ENCODE data around the gene PARP1. TPM values are rescaled to one million over a fixed set of nuclear protein-coding genes. Genes with fewer than 3 reads are reported as not detected.

Gene PARP1
- total and polyA plus RNA-seq, 2 donors (not counting 1 experiment from before 2014, with no cell fraction given) = 61.7 to 78.4 TPM

- Histone ChIP-seq H3K36me3 (ENCODE audit: control insufficient read depth, insufficient read depth, low read length) (no peaks in the 10 kb centered on the region), H3K4me3 (replicated peaks in 1 of 4; ENCODE audit: control extremely low read depth in 1 of 4, insufficient read depth in 1 of 4, low read depth in 3 of 4, low read length in 4 of 4) (no peak overlapping the region), H4K20me1 (ENCODE audit: control insufficient read depth, extremely low read depth, insufficient read depth, low read length) (no peaks in the 10 kb centered on the region), H3K79me2 (ENCODE audit: control insufficient read depth, insufficient read depth, low read length) (no peaks in the 10 kb centered on the region), H3K27ac (ENCODE audit: insufficient read depth, low read length) (no peak overlapping the region), H3K9me3 (ENCODE audit: control insufficient read depth, insufficient read depth, low read depth, low read length) (no peaks in the 10 kb centered on the region), H2AFZ (ENCODE audit: low read length) (no peak overlapping the region), H3K9ac (ENCODE audit: insufficient read depth, low read length) (no peak overlapping the region), H3K4me1 (ENCODE audit: control insufficient read depth, extremely low read depth, insufficient read depth, low read length) (no peaks in the 10 kb centered on the region), H3K4me2 (ENCODE audit: extremely low read depth, insufficient read depth, low read length) (no peak overlapping the region), H3K27me3 (ENCODE audit: control insufficient read depth, insufficient read depth, low read length) (peaks cover 2% of the 10 kb centered on the region)
- no peak for DNase-seq (ENCODE audit: low read depth in 2 of 2)
- TF ChIP-seq CTCF (conservative IDR thresholded peaks at IDR 0.05 in 1 of 2, IDR thresholded peaks at IDR 0.05 in 1 of 2; ENCODE audit: low read depth in 1 of 2, low read length in 2 of 2) (no peak), EZH2 (IDR thresholded peaks at IDR 0.05; ENCODE audit: low read length, missing control alignments) (no peak)
These were observed 17.6 kb upstream of the PARP1 start for GRCh38 chr1:226425431-226426031.

GRCh38 chr1:226425004-226425378 lies 17.1 kb upstream of the PARP1 start:
- no peak overlapping the region for H3K9ac ChIP-seq (ENCODE audit: insufficient read depth, low read length)
- H3K4me1 ChIP-seq (ENCODE audit: control insufficient read depth, extremely low read depth, insufficient read depth, low read length) = no peaks in the 10 kb centered on the region
- TF ChIP-seq CTCF (conservative IDR thresholded peaks at IDR 0.05 in 1 of 2, IDR thresholded peaks at IDR 0.05 in 1 of 2; ENCODE audit: low read depth in 1 of 2, low read length in 2 of 2) = no peak
- TF ChIP-seq EZH2 (IDR thresholded peaks at IDR 0.05; ENCODE audit: low read length, missing control alignments) = no peak
- no peak overlapping the region for H3K4me3 ChIP-seq (replicated peaks in 1 of 4; ENCODE audit: control extremely low read depth in 1 of 4, insufficient read depth in 1 of 4, low read depth in 3 of 4, low read length in 4 of 4)
- no peaks in the 10 kb centered on the region for H4K20me1 ChIP-seq (ENCODE audit: control insufficient read depth, extremely low read depth, insufficient read depth, low read length)
- DNase-seq (ENCODE audit: low read depth in 2 of 2) = no peak
- no peaks in the 10 kb centered on the region for H3K79me2 ChIP-seq (ENCODE audit: control insufficient read depth, insufficient read depth, low read length)
- peaks cover 2% of the 10 kb centered on the region for H3K27me3 ChIP-seq (ENCODE audit: control insufficient read depth, insufficient read depth, low read length)
- H2AFZ ChIP-seq (ENCODE audit: low read length) = no peak overlapping the region
- H3K27ac ChIP-seq (ENCODE audit: insufficient read depth, low read length) = no peak overlapping the region
- H3K9me3 ChIP-seq (ENCODE audit: control insufficient read depth, insufficient read depth, low read depth, low read length) = no peaks in the 10 kb centered on the region
- no peak overlapping the region for H3K4me2 ChIP-seq (ENCODE audit: extremely low read depth, insufficient read depth, low read length)
- H3K36me3 ChIP-seq (ENCODE audit: control insufficient read depth, insufficient read depth, low read length) = no peaks in the 10 kb centered on the region

- no peak overlapping the region for H3K27ac ChIP-seq (ENCODE audit: insufficient read depth, low read length)
- H3K4me1 ChIP-seq (ENCODE audit: control insufficient read depth, extremely low read depth, insufficient read depth, low read length) = no peaks in the 10 kb centered on the region
- peak; percentile 56 to 61 for DNase-seq (ENCODE audit: low read depth in 2 of 2)
- peaks cover 2% of the 10 kb centered on the region for H3K27me3 ChIP-seq (ENCODE audit: control insufficient read depth, insufficient read depth, low read length)
- H3K79me2 ChIP-seq (ENCODE audit: control insufficient read depth, insufficient read depth, low read length) = no peaks in the 10 kb centered on the region
- TF ChIP-seq CTCF (conservative IDR thresholded peaks at IDR 0.05 in 1 of 2, IDR thresholded peaks at IDR 0.05 in 1 of 2; ENCODE audit: low read depth in 1 of 2, low read length in 2 of 2) = peak; percentile 46 to 62
- TF ChIP-seq EZH2 (IDR thresholded peaks at IDR 0.05; ENCODE audit: low read length, missing control alignments) = no peak
- H3K4me2 ChIP-seq (ENCODE audit: extremely low read depth, insufficient read depth, low read length) = no peak overlapping the region
- no peaks in the 10 kb centered on the region for H4K20me1 ChIP-seq (ENCODE audit: control insufficient read depth, extremely low read depth, insufficient read depth, low read length)
- H3K4me3 ChIP-seq (replicated peaks in 1 of 4; ENCODE audit: control extremely low read depth in 1 of 4, insufficient read depth in 1 of 4, low read depth in 3 of 4, low read length in 4 of 4) = no peak overlapping the region
- no peaks in the 10 kb centered on the region for H3K36me3 ChIP-seq (ENCODE audit: control insufficient read depth, insufficient read depth, low read length)
- no peak overlapping the region for H2AFZ ChIP-seq (ENCODE audit: low read length)
- no peak overlapping the region for H3K9ac ChIP-seq (ENCODE audit: insufficient read depth, low read length)
- H3K9me3 ChIP-seq (ENCODE audit: control insufficient read depth, insufficient read depth, low read depth, low read length) = no peaks in the 10 kb centered on the region
These were observed 16.5 kb upstream of the PARP1 start for GRCh38 chr1:226424221-226425003.

All from fibroblast of lung (primary cell).